HL-60 (cell line): ENCODE data around the gene TMEM154.

Source experiments
- DNase-seq, 2 experiments: peaks; one replicate each; pipeline ENCODE4 v3.0.0-alpha.2; 2010 to 2020; ENCODE audit warnings: low read depth in 1 of 2, low spot score in 1 of 2
- H3K27ac ChIP-seq: fragments of 250-450 bp; sonication (Bioruptor Pico); replicated peaks from 2 replicates; pipeline ENCODE4 v1.5.1; 2020; ENCODE audit warnings: mild to moderate bottlenecking, moderate library complexity
- H3K27me3 ChIP-seq: fragments of 250-450 bp; sonication (Bioruptor Pico); 2 replicates; pipeline ENCODE4 v1.5.1; 2021; ENCODE audit warnings: mild to moderate bottlenecking, moderate library complexity; ENCODE audit not compliant: insufficient read depth, poor library complexity, severe bottlenecking
- H3K4me3 ChIP-seq: replicated peaks from 2 replicates; pipeline ENCODE4 v1.5.1; 2011; ENCODE audit warnings: mild to moderate bottlenecking, control low read depth, low read length; ENCODE audit not compliant: insufficient read depth
- GABPA ChIP-seq: IDR thresholded peaks from 2 replicates; pipeline ENCODE4 v1.6.1; 2012; ENCODE audit warnings: low read depth
- POLR2AphosphoS5 ChIP-seq: IDR thresholded peaks from 2 replicates; pipeline ENCODE4 v1.6.1; 2012; ENCODE audit warnings: low read depth
- REST ChIP-seq: IDR thresholded peaks from 2 replicates; pipeline ENCODE4 v1.6.1; 2012; ENCODE audit warnings: low read depth; ENCODE audit not compliant: insufficient replicate concordance
- SPI1 ChIP-seq: IDR thresholded peaks from 2 replicates; pipeline ENCODE4 v1.6.1; 2012; ENCODE audit warnings: low read depth, mild to moderate bottlenecking, borderline replicate concordance
- TF ChIP-seq, protein P1 (sequence below): IDR thresholded peaks from one replicate; pipeline ENCODE4 v1.5.1; 2011; ENCODE audit warnings: low read length, control low read depth, inconsistent platforms; ENCODE audit not compliant: insufficient read depth

Gene TMEM154

DNA sequence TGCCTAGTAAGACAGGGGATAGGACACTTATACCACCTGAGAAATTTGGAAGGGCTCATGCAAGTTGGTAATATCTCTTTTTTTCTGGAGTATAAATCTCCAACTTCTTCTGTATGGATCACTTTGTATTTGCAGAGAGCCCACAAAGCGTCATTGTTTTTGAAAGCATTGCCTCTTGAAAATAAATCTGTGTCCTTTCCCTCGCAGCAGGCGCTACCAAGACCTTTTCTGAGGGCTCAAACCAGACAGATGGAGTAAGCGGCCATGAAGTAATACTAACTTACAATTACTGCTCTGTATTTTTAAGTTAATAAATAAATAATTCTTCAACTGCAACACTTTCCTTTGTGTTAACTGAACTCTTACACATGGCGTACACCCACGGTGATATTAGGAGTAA lies 87.9 kb downstream of the TMEM154 start:
- TF ChIP-seq POLR2AphosphoS5 (no peak), REST (no peak), SPI1 (no peak), GABPA (no peak)
- TF ChIP-seq, protein P1, sequence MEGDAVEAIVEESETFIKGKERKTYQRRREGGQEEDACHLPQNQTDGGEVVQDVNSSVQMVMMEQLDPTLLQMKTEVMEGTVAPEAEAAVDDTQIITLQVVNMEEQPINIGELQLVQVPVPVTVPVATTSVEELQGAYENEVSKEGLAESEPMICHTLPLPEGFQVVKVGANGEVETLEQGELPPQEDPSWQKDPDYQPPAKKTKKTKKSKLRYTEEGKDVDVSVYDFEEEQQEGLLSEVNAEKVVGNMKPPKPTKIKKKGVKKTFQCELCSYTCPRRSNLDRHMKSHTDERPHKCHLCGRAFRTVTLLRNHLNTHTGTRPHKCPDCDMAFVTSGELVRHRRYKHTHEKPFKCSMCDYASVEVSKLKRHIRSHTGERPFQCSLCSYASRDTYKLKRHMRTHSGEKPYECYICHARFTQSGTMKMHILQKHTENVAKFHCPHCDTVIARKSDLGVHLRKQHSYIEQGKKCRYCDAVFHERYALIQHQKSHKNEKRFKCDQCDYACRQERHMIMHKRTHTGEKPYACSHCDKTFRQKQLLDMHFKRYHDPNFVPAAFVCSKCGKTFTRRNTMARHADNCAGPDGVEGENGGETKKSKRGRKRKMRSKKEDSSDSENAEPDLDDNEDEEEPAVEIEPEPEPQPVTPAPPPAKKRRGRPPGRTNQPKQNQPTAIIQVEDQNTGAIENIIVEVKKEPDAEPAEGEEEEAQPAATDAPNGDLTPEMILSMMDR, result no peak
- H3K27ac ChIP-seq, result no peak overlapping the region

DNA sequence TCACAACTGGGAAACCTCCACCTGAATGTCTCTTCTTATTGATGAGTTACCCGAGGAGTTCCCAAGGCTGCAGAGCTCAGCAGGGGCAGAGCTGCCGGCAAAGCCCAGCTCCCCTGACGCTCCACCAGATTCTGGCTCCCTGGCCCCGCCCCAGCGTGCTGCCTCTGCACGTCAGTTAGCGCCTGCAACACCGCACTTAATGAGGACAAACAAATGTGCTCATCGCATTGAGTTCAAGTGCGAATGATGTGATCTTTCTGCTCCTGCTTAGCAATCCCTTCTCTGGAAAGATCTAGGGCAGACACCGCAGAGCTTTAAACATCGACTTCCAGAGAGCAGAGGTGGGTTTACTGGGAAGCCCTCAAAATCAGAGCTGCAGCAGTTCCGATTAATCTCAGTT lies 88.4 kb downstream of the TMEM154 start:
- Histone ChIP-seq H3K27ac (no peak overlapping the region), H3K4me3 (no peak overlapping the region), H3K27me3 (no peaks in the 10 kb centered on the region)
- no peak for DNase-seq
- TF ChIP-seq SPI1 (no peak), POLR2AphosphoS5 (no peak), GABPA (no peak), REST (no peak)
- TF ChIP-seq, protein P1, result no peak

More for the DNA sequence above, 87.9 kb downstream of the TMEM154 start:
- DNase-seq, result no peak
- Histone ChIP-seq H3K27me3 (no peaks in the 10 kb centered on the region), H3K4me3 (no peak overlapping the region)

GRCh38 chr4:152590179-152591031 lies 89.4 kb downstream of the TMEM154 start:
- Histone ChIP-seq H3K27ac (no peak overlapping the region), H3K4me3 (no peak overlapping the region), H3K27me3 (no peaks in the 10 kb centered on the region)
- DNase-seq, result no peak
- TF ChIP-seq, protein P1, result no peak
- TF ChIP-seq GABPA (no peak), POLR2AphosphoS5 (no peak), REST (no peak), SPI1 (no peak)
